Lower leg skin (tissue), 3 donors: Measurements from ENCODE around the gene SHC3.

Experiments used
- CTCF ChIP-seq, 3 donors: fragments of 450-650 bp; IDR thresholded peaks; one replicate each; pipeline ENCODE4 v1.5.1; 2016; ENCODE audit warnings: antibody characterized with exemption in 3 of 3, mild to moderate bottlenecking in 3 of 3, moderate library complexity in 2 of 3
- POLR2A ChIP-seq, 2 donors: fragments of 450-650 bp; IDR thresholded peaks; one replicate each; pipeline ENCODE4 v1.6.1; 2016 to 2017; ENCODE audit warnings: antibody characterized with exemption in 2 of 2, mild to moderate bottlenecking in 1 of 2, moderate library complexity in 1 of 2

DNA sequence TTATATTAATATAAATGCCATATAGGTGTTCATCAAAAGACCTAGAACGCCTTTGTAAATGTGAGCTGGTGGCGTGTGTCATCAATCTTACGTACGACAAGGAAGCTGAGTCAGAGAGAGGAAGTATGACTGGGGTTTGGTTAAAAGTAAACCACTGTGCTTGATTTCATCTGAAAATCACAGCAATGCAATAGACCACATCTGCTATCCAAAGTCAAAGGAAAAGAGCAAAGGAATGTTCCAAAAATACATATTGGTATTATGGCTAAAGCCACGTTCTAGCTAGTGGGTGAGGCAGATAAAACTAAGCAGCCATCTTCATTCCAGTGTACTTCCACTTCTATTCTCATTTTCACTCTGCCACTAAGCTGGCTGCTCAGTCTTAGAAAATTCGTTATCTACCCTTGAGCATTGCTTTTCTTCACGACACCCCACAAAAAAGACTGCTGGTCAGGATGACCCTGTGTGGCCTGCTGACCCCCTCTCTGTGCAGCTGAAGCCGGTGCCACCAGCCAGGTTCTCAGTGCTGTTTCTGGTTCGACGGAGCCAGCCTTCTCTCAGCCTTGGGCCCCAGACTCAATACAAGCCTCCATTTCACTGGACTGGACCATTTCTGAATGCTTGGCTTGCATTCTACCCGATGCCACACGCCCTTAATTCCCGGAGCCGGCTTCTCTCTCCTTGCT lies 23.8 kb downstream of the SHC3 start:
- TF ChIP-seq CTCF (IDR thresholded peaks at IDR 0.05) (no peak), POLR2A (IDR thresholded peaks at IDR 0.05) (no peak)
